HEK293 (cell line): ENCODE results near the gene TTC31.
A peak's percentile ranks its signal among the peaks of the same experiment; 100 is the strongest.

Experiments used
- CTCF ChIA-PET: fragments of 350-600 bp; formaldehyde crosslinking; extraction: SDS; loops from one replicate; lab custom pipeline; 2021; ENCODE audit warnings: antibody characterized with exemption; lab: Yijun Ruan, JAX
- POLR2A ChIA-PET: fragments of 300-600 bp; formaldehyde crosslinking; extraction: SDS; loops from one replicate; lab custom pipeline; 2020; ENCODE audit warnings: antibody characterized with exemption, inconsistent platforms; lab: Yijun Ruan, JAX
- H3K27ac ChIP-seq: fragments of 200-500 bp; sonication (Bioruptor generic); 2 replicates; pipeline ENCODE4 v1.5.1; 2014; ENCODE audit warnings: low read depth, low read length, control low read depth, inconsistent platforms; ENCODE audit errors: extremely low read depth
- H3K36me3 ChIP-seq, 2 experiments: fragments of 200-500 bp in 1 of 2; sonication (Bioruptor generic) in 1 of 2; 1 replicate in 1 of 2; 2 replicates in 1 of 2; pipeline ENCODE4 v1.5.1; 2014 to 2017; ENCODE audit warnings: inconsistent platforms in 2 of 2, low read length in 2 of 2; ENCODE audit not compliant: control insufficient read depth in 2 of 2, insufficient read depth in 1 of 2
- H3K4me1 ChIP-seq: fragments of 200-500 bp; sonication (Bioruptor generic); 2 replicates; pipeline ENCODE4 v1.5.1; 2014; ENCODE audit warnings: mild to moderate bottlenecking, low read length, inconsistent platforms; ENCODE audit not compliant: control insufficient read depth, insufficient read depth
- H3K4me3 ChIP-seq: 2 replicates; pipeline ENCODE4 v1.5.1; 2011; ENCODE audit warnings: low read depth, mild to moderate bottlenecking, control low read depth, low read length, moderate library complexity
- H3K9me3 ChIP-seq: fragments of 200-500 bp; sonication (Bioruptor generic); 2 replicates; pipeline ENCODE4 v1.5.1; 2014; ENCODE audit warnings: low read depth, low read length, inconsistent platforms; ENCODE audit not compliant: control insufficient read depth, insufficient read depth
- RBAK ChIP-seq: fragments of 450-650 bp; formaldehyde crosslinking; IDR thresholded peaks from 2 replicates; pipeline ENCODE4 v1.5.1; 2016; ENCODE audit warnings: missing biosample characterization, missing genetic modification characterization
- SCRT2 ChIP-seq: fragments of 450-650 bp; formaldehyde crosslinking; IDR thresholded peaks from 2 replicates; pipeline ENCODE4 v1.5.1; 2016; ENCODE audit warnings: missing biosample characterization, missing genetic modification characterization
- SP3 ChIP-seq: fragments of 450-650 bp; formaldehyde crosslinking; IDR thresholded peaks from 2 replicates; pipeline ENCODE4 v1.5.1; 2016; ENCODE audit warnings: missing biosample characterization, missing genetic modification characterization
- SP7 ChIP-seq: fragments of 450-650 bp; formaldehyde crosslinking; IDR thresholded peaks from 2 replicates; pipeline ENCODE4 v1.5.1; 2016; ENCODE audit warnings: missing biosample characterization, missing genetic modification characterization
- ZBTB48 ChIP-seq: fragments of 450-650 bp; formaldehyde crosslinking; IDR thresholded peaks from 2 replicates; pipeline ENCODE4 v1.5.1; 2016; ENCODE audit warnings: missing biosample characterization, missing genetic modification characterization
- ZFP69B ChIP-seq: fragments of 450-650 bp; formaldehyde crosslinking; IDR thresholded peaks from 2 replicates; pipeline ENCODE4 v1.5.1; 2016; ENCODE audit warnings: missing biosample characterization, missing genetic modification characterization
- ZNF140 ChIP-seq: fragments of 450-650 bp; formaldehyde crosslinking; IDR thresholded peaks from 2 replicates; pipeline ENCODE4 v1.5.1; 2016; ENCODE audit warnings: missing biosample characterization, missing genetic modification characterization
- ZNF16 ChIP-seq: fragments of 450-650 bp; formaldehyde crosslinking; IDR thresholded peaks from 2 replicates; pipeline ENCODE4 v1.5.1; 2016; ENCODE audit warnings: low read depth, missing biosample characterization, missing genetic modification characterization
- ZNF223 ChIP-seq: fragments of 450-650 bp; formaldehyde crosslinking; IDR thresholded peaks from 2 replicates; pipeline ENCODE4 v1.5.1; 2016; ENCODE audit warnings: missing biosample characterization, missing genetic modification characterization
- ZNF274 ChIP-seq, 2 experiments: fragments of 200-500 bp in 1 of 2; fragments of 450-650 bp in 1 of 2; sonication (Bioruptor generic) in 1 of 2; formaldehyde crosslinking in 1 of 2; IDR thresholded peaks; 2 replicates each; pipeline versions ENCODE4 v1.5.1 to v1.6.1; 2014 to 2016; ENCODE audit warnings: borderline replicate concordance in 1 of 2, inconsistent platforms in 1 of 2, low read length in 1 of 2, missing biosample characterization in 1 of 2, missing genetic modification characterization in 1 of 2
- ZNF366 ChIP-seq: fragments of 450-650 bp; formaldehyde crosslinking; conservative IDR thresholded peaks from 2 replicates; pipeline ENCODE4 v1.5.1; 2016; ENCODE audit warnings: missing biosample characterization, missing genetic modification characterization
- ZNF707 ChIP-seq: fragments of 450-650 bp; formaldehyde crosslinking; IDR thresholded peaks from 2 replicates; pipeline ENCODE4 v1.5.1; 2016; ENCODE audit warnings: missing biosample characterization, missing genetic modification characterization
- ZNF768 ChIP-seq: fragments of 450-650 bp; formaldehyde crosslinking; IDR thresholded peaks from 2 replicates; pipeline ENCODE4 v1.5.1; 2018; ENCODE audit warnings: missing biosample characterization, mild to moderate bottlenecking, missing genetic modification characterization
- ZNF791 ChIP-seq: fragments of 450-650 bp; formaldehyde crosslinking; IDR thresholded peaks from 2 replicates; pipeline ENCODE4 v1.5.1; 2016; ENCODE audit warnings: missing biosample characterization, missing genetic modification characterization
- TF ChIP-seq, protein P1 (sequence below): IDR thresholded peaks from 2 replicates; pipeline ENCODE4 v1.6.1; 2011; ENCODE audit warnings: mild to moderate bottlenecking, low read depth, low read length, borderline replicate concordance
- TF ChIP-seq, protein P2 (sequence below): fragments of 450-650 bp; formaldehyde crosslinking; IDR thresholded peaks from 2 replicates; pipeline ENCODE4 v1.5.1; 2016; ENCODE audit warnings: missing biosample characterization, missing genetic modification characterization
- TF ChIP-seq, protein P3 (sequence below): fragments of 450-650 bp; formaldehyde crosslinking; IDR thresholded peaks from 2 replicates; pipeline ENCODE4 v1.5.1; 2017; ENCODE audit warnings: missing biosample characterization, mild to moderate bottlenecking, missing genetic modification characterization, moderate library complexity
- TF ChIP-seq, protein P4 (sequence below): fragments of 450-650 bp; formaldehyde crosslinking; IDR thresholded peaks from 2 replicates; pipeline ENCODE4 v1.5.1; 2016; ENCODE audit warnings: missing biosample characterization, missing genetic modification characterization
- TF ChIP-seq, protein P5 (sequence below): fragments of 450-650 bp; formaldehyde crosslinking; IDR thresholded peaks from 2 replicates; pipeline ENCODE4 v1.5.1; 2016; ENCODE audit warnings: missing biosample characterization, missing genetic modification characterization, low read depth

TTC31 gene

DNA sequence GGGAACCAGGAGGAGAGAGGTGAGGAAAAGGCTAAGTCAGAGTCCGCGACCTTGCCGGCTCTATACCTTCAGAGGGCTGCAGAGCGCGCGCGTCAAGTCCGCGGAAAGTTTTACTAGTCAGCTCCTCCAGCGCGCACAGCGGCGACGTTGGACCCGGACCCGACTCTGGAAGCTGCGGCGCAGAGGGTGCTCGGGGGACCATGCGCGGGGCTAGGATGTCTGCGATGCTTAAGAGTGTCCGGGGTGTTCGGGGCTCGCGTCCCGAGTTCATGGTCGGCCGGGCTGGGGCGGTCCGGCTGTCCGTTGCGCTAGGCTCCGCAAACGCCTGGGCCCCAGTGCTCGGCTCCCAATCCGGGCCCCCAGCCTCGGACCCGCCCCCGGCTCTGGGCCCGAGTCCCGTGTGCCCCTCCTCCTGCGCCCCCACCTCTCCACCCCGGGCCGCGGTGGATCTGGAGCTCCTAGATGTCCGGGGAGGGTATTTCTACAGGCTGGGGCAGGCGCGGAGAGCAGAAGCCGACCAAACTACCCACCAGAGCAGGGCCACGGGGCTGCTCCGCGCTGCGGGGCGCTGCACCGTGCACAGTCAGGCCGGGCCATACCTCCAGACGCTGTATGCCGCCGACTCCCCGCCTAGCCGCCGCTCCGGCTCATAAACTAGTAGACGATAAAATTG lies 16.5 kb downstream of the TTC31 start, which contains the start of gene LBX2:
TSS of gene LBX2 (minus strand) at position 337 of the 673 bp plus-strand sequence. CDS start at position 271, 66 bp downstream.
- ChIA-PET CTCF (interaction anchor here (1.0 kb wide), 1 partner anchor 17 kb away, joined by 4 read pairs; the partner anchor contains the start of genes CCDC142 and TTC31), POLR2A (no interaction called here)
- Histone ChIP-seq H3K4me3 (no peak within 1 kb of the TSS), H3K27ac (no peak within 1 kb of the TSS), H3K4me1 (no peaks in the 10 kb centered on the region), H3K36me3 (peaks cover 0 to 6% of the 10 kb centered on the region in 2 experiments; a peak in 1 of 3 replicates), H3K9me3 (no peaks in the 10 kb centered on the region)
- TF ChIP-seq SCRT2 (tag by site-specific recombination) (peak; percentile 11; the same call in 1 of the 2 replicates), ZNF223 (no peak)

GRCh38 chr2:74499940-74500577 lies 17.2 kb downstream of the TTC31 start:
- POLR2A ChIA-PET: interaction anchor here (1.2 kb wide), 1 partner anchor 10 kb away, joined by 3 read pairs; no protein-coding TSS in a partner anchor
- no peaks in the 10 kb centered on the region for H3K9me3 ChIP-seq
- TF ChIP-seq, protein P1, sequence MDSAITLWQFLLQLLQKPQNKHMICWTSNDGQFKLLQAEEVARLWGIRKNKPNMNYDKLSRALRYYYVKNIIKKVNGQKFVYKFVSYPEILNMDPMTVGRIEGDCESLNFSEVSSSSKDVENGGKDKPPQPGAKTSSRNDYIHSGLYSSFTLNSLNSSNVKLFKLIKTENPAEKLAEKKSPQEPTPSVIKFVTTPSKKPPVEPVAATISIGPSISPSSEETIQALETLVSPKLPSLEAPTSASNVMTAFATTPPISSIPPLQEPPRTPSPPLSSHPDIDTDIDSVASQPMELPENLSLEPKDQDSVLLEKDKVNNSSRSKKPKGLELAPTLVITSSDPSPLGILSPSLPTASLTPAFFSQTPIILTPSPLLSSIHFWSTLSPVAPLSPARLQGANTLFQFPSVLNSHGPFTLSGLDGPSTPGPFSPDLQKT: no peak
- TF ChIP-seq ZFP69B (tag by site-specific recombination) (no peak), ZNF707 (tag by site-specific recombination) (no peak), ZNF791 (no peak), RBAK (tag by site-specific recombination) (no peak), ZNF768 (no peak), ZNF16 (tag by site-specific recombination) (no peak), SP3 (tag by site-specific recombination) (no peak), SP7 (tag by site-specific recombination) (no peak), ZBTB48 (tag by site-specific recombination) (no peak), ZNF274 (IDR thresholded peaks at IDR 0.05; ENCODE audit: low read length) (no peak), ZNF274 (tag by site-specific recombination; IDR thresholded peaks at IDR 0.05; ENCODE audit: borderline replicate concordance) (no peak), ZNF366 (no peak), ZNF140 (tag by site-specific recombination) (no peak)
- TF ChIP-seq, protein P2, sequence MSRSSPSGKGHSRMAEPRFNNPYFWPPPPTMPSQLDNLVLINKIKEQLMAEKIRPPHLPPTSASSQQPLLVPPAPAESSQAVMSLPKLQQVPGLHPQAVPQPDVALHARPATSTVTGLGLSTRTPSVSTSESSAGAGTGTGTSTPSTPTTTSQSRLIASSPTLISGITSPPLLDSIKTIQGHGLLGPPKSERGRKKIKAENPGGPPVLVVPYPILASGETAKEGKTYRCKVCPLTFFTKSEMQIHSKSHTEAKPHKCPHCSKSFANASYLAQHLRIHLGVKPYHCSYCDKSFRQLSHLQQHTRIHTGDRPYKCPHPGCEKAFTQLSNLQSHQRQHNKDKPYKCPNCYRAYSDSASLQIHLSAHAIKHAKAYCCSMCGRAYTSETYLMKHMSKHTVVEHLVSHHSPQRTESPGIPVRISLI (tag by site-specific recombination): no peak
- TF ChIP-seq, protein P3, sequence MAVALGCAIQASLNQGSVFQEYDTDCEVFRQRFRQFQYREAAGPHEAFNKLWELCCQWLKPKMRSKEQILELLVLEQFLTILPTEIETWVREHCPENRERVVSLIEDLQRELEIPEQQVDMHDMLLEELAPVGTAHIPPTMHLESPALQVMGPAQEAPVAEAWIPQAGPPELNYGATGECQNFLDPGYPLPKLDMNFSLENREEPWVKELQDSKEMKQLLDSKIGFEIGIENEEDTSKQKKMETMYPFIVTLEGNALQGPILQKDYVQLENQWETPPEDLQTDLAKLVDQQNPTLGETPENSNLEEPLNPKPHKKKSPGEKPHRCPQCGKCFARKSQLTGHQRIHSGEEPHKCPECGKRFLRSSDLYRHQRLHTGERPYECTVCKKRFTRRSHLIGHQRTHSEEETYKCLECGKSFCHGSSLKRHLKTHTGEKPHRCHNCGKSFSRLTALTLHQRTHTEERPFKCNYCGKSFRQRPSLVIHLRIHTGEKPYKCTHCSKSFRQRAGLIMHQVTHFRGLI (tag by site-specific recombination): no peak
- TF ChIP-seq, protein P4, sequence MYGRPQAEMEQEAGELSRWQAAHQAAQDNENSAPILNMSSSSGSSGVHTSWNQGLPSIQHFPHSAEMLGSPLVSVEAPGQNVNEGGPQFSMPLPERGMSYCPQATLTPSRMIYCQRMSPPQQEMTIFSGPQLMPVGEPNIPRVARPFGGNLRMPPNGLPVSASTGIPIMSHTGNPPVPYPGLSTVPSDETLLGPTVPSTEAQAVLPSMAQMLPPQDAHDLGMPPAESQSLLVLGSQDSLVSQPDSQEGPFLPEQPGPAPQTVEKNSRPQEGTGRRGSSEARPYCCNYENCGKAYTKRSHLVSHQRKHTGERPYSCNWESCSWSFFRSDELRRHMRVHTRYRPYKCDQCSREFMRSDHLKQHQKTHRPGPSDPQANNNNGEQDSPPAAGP (tag by site-specific recombination): no peak
- TF ChIP-seq, protein P5, sequence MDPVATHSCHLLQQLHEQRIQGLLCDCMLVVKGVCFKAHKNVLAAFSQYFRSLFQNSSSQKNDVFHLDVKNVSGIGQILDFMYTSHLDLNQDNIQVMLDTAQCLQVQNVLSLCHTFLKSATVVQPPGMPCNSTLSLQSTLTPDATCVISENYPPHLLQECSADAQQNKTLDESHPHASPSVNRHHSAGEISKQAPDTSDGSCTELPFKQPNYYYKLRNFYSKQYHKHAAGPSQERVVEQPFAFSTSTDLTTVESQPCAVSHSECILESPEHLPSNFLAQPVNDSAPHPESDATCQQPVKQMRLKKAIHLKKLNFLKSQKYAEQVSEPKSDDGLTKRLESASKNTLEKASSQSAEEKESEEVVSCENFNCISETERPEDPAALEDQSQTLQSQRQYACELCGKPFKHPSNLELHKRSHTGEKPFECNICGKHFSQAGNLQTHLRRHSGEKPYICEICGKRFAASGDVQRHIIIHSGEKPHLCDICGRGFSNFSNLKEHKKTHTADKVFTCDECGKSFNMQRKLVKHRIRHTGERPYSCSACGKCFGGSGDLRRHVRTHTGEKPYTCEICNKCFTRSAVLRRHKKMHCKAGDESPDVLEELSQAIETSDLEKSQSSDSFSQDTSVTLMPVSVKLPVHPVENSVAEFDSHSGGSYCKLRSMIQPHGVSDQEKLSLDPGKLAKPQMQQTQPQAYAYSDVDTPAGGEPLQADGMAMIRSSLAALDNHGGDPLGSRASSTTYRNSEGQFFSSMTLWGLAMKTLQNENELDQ (tag by site-specific recombination): no peak
- TF ChIP-seq, all 188 proteins: peak for 0
- H3K36me3 ChIP-seq: peaks cover 0 to 10% of the 10 kb centered on the region in 2 experiments; a peak in 2 of 3 replicates
- no peak overlapping the region for H3K4me3 ChIP-seq
- no peaks in the 10 kb centered on the region for H3K4me1 ChIP-seq
- CTCF ChIA-PET: interaction anchor here (0.7 to 1.0 kb wide), 4 partner anchors 17 to 141 kb away, joined by 3 to 4 read pairs (median 4); partner anchors contain the start of genes CCDC142 and TTC31
- no peak overlapping the region for H3K27ac ChIP-seq
